ENCODE data around the gene NUP210.

DNA sequence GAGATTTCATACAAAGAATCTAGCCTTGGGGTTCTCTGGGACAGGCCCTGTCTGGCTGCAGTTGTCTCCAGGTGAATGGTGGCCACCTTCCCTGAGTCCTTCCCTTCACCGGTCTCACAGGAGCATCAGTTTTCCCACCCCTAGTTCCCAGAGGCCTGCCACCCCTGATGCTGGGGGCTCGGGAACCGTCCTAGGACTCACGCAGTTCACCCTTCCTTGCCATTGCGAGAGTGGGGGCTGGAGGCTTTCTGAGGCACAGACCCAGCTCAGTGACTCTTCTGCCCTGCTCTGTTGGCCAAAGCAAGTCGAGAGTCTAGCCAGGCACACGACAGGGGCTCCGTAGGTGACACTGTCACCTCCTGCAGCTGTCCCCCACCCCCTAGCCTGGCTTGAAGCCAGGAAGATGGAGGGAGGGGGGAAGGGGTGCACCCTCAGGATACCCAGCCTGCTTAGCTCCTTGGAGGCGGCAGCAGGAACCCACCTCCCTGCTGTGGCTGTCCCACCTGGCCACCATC is 130.3 kb downstream of the NUP210 start:
- no peak for TF ChIP-seq RXRA (IDR thresholded peaks at IDR 0.05)
- no peak for TF ChIP-seq YY1 (IDR thresholded peaks at IDR 0.05)

All from liver (tissue), 2 donors.